Measurements from ENCODE around the gene SARS1. TPM values are rescaled to one million over a fixed set of nuclear protein-coding genes. Genes with fewer than 3 reads are reported as not detected.

SARS1 gene
- total and polyA plus RNA-seq, 8 donors = 139 to 189 (median 145) TPM

- TF ChIP-seq, protein P1, sequence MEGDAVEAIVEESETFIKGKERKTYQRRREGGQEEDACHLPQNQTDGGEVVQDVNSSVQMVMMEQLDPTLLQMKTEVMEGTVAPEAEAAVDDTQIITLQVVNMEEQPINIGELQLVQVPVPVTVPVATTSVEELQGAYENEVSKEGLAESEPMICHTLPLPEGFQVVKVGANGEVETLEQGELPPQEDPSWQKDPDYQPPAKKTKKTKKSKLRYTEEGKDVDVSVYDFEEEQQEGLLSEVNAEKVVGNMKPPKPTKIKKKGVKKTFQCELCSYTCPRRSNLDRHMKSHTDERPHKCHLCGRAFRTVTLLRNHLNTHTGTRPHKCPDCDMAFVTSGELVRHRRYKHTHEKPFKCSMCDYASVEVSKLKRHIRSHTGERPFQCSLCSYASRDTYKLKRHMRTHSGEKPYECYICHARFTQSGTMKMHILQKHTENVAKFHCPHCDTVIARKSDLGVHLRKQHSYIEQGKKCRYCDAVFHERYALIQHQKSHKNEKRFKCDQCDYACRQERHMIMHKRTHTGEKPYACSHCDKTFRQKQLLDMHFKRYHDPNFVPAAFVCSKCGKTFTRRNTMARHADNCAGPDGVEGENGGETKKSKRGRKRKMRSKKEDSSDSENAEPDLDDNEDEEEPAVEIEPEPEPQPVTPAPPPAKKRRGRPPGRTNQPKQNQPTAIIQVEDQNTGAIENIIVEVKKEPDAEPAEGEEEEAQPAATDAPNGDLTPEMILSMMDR (IDR thresholded peaks at IDR 0.05) = no peak
- H3K27me3 ChIP-seq = peaks cover 0 to 36% of the 10 kb centered on the region in 2 donors
- no peaks in the 10 kb centered on the region for H3K36me3 ChIP-seq
- no peaks in the 10 kb centered on the region for H3K9me3 ChIP-seq
- H3K27ac ChIP-seq = no peak overlapping the region
- ATAC-seq (no peak), DNase-seq (peak in 1 of 4 donors; percentile 70)
- no peak overlapping the region for H3K4me3 ChIP-seq
- intact Hi-C loops (cut with DNase I) = no loop called here
- H3K4me1 ChIP-seq = peaks cover 17 to 30% of the 10 kb centered on the region in 2 donors
Measured at GRCh38 chr1:109252167-109252892, 38.6 kb downstream of the SARS1 start.

GRCh38 chr1:109252893-109253802 is 39.4 kb downstream of the SARS1 start:
- H3K36me3 ChIP-seq = no peaks in the 10 kb centered on the region
- peak overlapping the region in 1 of 2 donors; percentile 53 for H3K27ac ChIP-seq
- DNase-seq (peak in 2 of 4 donors; percentile 46 to 59), ATAC-seq (no peak)
- H3K27me3 ChIP-seq = peaks cover 0 to 33% of the 10 kb centered on the region in 2 donors
- TF ChIP-seq, protein P1 (IDR thresholded peaks at IDR 0.05) = no peak
- intact Hi-C loops (cut with DNase I) = no loop called here
- H3K4me1 ChIP-seq = peaks cover 17 to 30% of the 10 kb centered on the region in 2 donors
- H3K9me3 ChIP-seq = no peaks in the 10 kb centered on the region
- no peak overlapping the region for H3K4me3 ChIP-seq

DNA sequence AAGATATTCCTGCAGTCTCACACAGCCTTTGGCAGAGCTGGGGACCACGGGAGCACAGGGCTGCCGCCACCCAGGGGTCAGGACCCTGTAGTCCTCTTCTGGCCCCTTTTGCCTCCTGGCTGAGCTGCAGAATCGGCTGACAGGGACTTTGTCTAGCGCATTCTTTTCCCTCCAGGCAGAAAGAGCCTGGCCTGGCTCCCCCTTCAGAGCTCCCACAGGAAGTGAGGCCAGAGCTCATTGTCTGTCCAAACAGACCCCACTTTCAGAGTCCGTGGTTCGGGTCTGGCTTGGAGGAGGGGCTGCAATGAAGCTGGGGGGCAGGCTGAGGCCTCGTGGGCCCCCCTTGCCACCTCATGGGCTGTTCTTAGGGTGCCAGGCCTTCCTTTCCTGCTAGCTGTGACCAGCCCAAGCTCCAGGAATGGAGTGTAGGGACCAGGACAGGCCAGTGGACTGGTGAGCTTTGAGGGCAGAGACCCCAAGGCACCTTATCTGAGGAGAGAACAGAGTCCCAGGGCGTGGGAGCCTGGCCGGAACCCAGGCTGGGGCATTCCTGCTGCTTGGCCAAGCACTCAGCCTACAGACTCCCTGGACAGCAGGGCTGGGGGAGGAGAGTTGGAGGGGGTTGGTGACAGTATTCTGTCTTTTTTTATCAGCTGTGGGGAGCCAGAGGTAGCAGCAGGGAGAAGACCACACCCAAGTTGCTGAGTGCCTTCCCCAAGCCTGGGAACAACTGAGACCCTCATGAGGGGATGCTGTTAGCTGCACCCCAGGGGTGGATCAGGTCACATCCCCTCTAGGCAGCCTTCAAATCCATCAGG is 40.3 kb downstream of the SARS1 start:
- H3K36me3 ChIP-seq = no peaks in the 10 kb centered on the region
- peak; percentile 20 for ATAC-seq
- intact Hi-C loops (cut with DNase I) = no loop called here
- H3K4me1 ChIP-seq = peaks cover 17 to 25% of the 10 kb centered on the region in 2 donors
- no peak overlapping the region for H3K4me3 ChIP-seq
- TF ChIP-seq, protein P1 (IDR thresholded peaks at IDR 0.05) = no peak
- H3K27me3 ChIP-seq = peaks cover 0 to 25% of the 10 kb centered on the region in 2 donors
- DNase-seq = peak in 1 of 4 donors; percentile 37
- no peaks in the 10 kb centered on the region for H3K9me3 ChIP-seq
- H3K27ac ChIP-seq = peak overlapping the region; percentile 53 to 57

GRCh38 chr1:109254621-109255096 is 40.9 kb downstream of the SARS1 start:
- Histone ChIP-seq H3K27ac (no peak overlapping the region), H3K4me3 (no peak overlapping the region), H3K9me3 (no peaks in the 10 kb centered on the region), H3K4me1 (peaks cover 15 to 21% of the 10 kb centered on the region in 2 donors), H3K36me3 (no peaks in the 10 kb centered on the region), H3K27me3 (peaks cover 0 to 18% of the 10 kb centered on the region in 2 donors)
- peak in 1 of 4 donors; percentile 22 for DNase-seq
- ATAC-seq = peak; percentile 73
- intact Hi-C loops (cut with DNase I) = no loop called here
- TF ChIP-seq, protein P1 (IDR thresholded peaks at IDR 0.05) = no peak

Data from left lung (tissue), 10 donors.